Keratinocyte (primary cell): ENCODE results near the gene TOP2A. TPM values are rescaled to one million over a fixed set of nuclear protein-coding genes. Genes with fewer than 3 reads are reported as not detected.
A peak's percentile ranks its signal among the peaks of the same experiment; 100 is the strongest.

Experiments used
- DNase-seq: peaks from one replicate; pipeline ENCODE4 v3.0.0-alpha.2; 2011; ENCODE audit warnings: low read depth, missing footprints, low spot score
- FAIRE-seq: peaks from 2 replicates; lab custom pipeline; 2011; peaks lifted over from hg19 to GRCh38; lab: Jason Lieb, UNC
- H2AFZ ChIP-seq: 2 replicates; pipeline ENCODE4 v1.6.0; 2012; ENCODE audit warnings: low read length, control low read depth, inconsistent platforms; ENCODE audit not compliant: control insufficient read depth
- H3K27ac ChIP-seq: 2 replicates; pipeline ENCODE4 v1.5.1; 2011; ENCODE audit warnings: low read length; ENCODE audit not compliant: control insufficient read depth, insufficient read depth
- H3K27me3 ChIP-seq: 3 replicates; pipeline ENCODE4 v1.6.0; 2011; ENCODE audit warnings: low read length; ENCODE audit not compliant: control insufficient read depth, insufficient read depth; ENCODE audit errors: extremely low read depth
- H3K36me3 ChIP-seq, 2 experiments: 2 replicates in 1 of 2; 3 replicates in 1 of 2; pipeline ENCODE4 v1.5.1; 2011; ENCODE audit warnings: low read length in 2 of 2, mild to moderate bottlenecking in 1 of 2; ENCODE audit not compliant: control insufficient read depth in 2 of 2, insufficient read depth in 2 of 2; ENCODE audit errors: extremely low read depth in 1 of 2
- H3K4me1 ChIP-seq: 3 replicates; pipeline ENCODE4 v1.5.1; 2011; ENCODE audit warnings: low read length; ENCODE audit not compliant: control insufficient read depth, insufficient read depth; ENCODE audit errors: extremely low read depth
- H3K4me2 ChIP-seq: 3 replicates; pipeline ENCODE4 v1.6.0; 2011; ENCODE audit warnings: low read depth, low read length; ENCODE audit not compliant: control insufficient read depth, insufficient read depth; ENCODE audit errors: extremely low read depth
- H3K4me3 ChIP-seq, 3 experiments: fragments of 200-600 bp in 1 of 3; sonication (generic) in 1 of 3; 2 replicates in 2 of 3; 3 replicates in 1 of 3; pipeline ENCODE4 v1.5.1; 2011 to 2016; ENCODE audit warnings: low read length in 3 of 3, mild to moderate bottlenecking in 3 of 3, control low read depth in 2 of 3, inconsistent platforms in 1 of 3, low read depth in 1 of 3, mixed read lengths in 1 of 3, mixed run types in 1 of 3, moderate library complexity in 1 of 3; ENCODE audit not compliant: control insufficient read depth in 2 of 3, insufficient read depth in 2 of 3; ENCODE audit errors: extremely low read depth in 1 of 3
- H3K79me2 ChIP-seq: 2 replicates; pipeline ENCODE4 v1.6.0; 2012; ENCODE audit warnings: low read length; ENCODE audit not compliant: control insufficient read depth, insufficient read depth
- H3K9ac ChIP-seq: 3 replicates; pipeline ENCODE4 v1.6.0; 2011; ENCODE audit warnings: low read length; ENCODE audit not compliant: control insufficient read depth, insufficient read depth; ENCODE audit errors: extremely low read depth
- H3K9me1 ChIP-seq: 3 replicates; pipeline ENCODE4 v1.6.0; 2011; ENCODE audit warnings: low read length; ENCODE audit not compliant: control insufficient read depth, insufficient read depth; ENCODE audit errors: extremely low read depth
- H3K9me3 ChIP-seq: 2 replicates; pipeline ENCODE4 v1.5.1; 2012; ENCODE audit warnings: low read depth, low read length; ENCODE audit not compliant: control insufficient read depth
- H4K20me1 ChIP-seq: 3 replicates; pipeline ENCODE4 v1.6.0; 2011; ENCODE audit warnings: low read length; ENCODE audit not compliant: control insufficient read depth, insufficient read depth; ENCODE audit errors: extremely low read depth
- CTCF ChIP-seq, 3 experiments: IDR thresholded peaks in 1 of 3; conservative IDR thresholded peaks in 1 of 3; optimal IDR thresholded peaks in 1 of 3; 2 replicates in 2 of 3; 3 replicates in 1 of 3; pipeline versions ENCODE3 to v1.5.1; 2011; ENCODE audit warnings: low read length in 3 of 3, mild to moderate bottlenecking in 3 of 3, moderate library complexity in 2 of 3, control low read depth in 1 of 3, inconsistent platforms in 1 of 3; ENCODE audit not compliant: insufficient read depth in 2 of 3; ENCODE audit errors: extremely low read depth in 1 of 3
- EZH2 ChIP-seq: IDR thresholded peaks from one replicate; pipeline ENCODE4 v1.6.1; 2012; ENCODE audit warnings: inconsistent platforms, mild to moderate bottlenecking, low read length, moderate library complexity
- dilution Hi-C: fragments of 300-500 bp; cut with MboI; formaldehyde crosslinking; loops from one replicate; pipeline ENCODE4 v1.7.0; 2020; ENCODE audit warnings: low sequenced_read_pairs; ENCODE audit not compliant: extremely low pct_ligation_motif_present
- polyA plus RNA-seq, 5 experiments: library from polyadenylated mRNA; depleted of rRNA in 3 of 5; stranded (reverse) in 3 of 5; stranded (forward) in 1 of 5; unstranded in 1 of 5; fragments of >200 nt; gene quantifications; 1 replicate in 1 of 5; 2 replicates in 3 of 5; 3 replicates in 1 of 5; pipeline versions ENCODE4 v1.2.1 to v1.2.3, GENCODE V29; 2011 to 2012; ENCODE audit warnings: missing spikeins in 2 of 5, low read depth in 1 of 5, low replicate concordance in 1 of 5

The TOP2A gene
- polyA plus RNA-seq, 1 donor (not counting 4 experiments of a cell fraction or from before 2014, with no cell fraction given) = 45.0 TPM

GRCh38 chr17:40348562-40349476, 68.9 kb downstream of the TOP2A start:
- Histone ChIP-seq H3K27me3 (no peaks in the 10 kb centered on the region), H3K79me2 (peaks cover 30% of the 10 kb centered on the region), H3K4me3 (peak overlapping the region in 2 of 3 experiments; percentile 38 to 43), H3K4me2 (peak overlapping the region; percentile 91), H4K20me1 (no peaks in the 10 kb centered on the region), H3K36me3 (peaks cover 8 to 18% of the 10 kb centered on the region in 2 experiments), H3K9me3 (no peaks in the 10 kb centered on the region), H3K27ac (peak overlapping the region; percentile 90), H3K9me1 (peaks cover 2% of the 10 kb centered on the region), H3K4me1 (peaks cover 63% of the 10 kb centered on the region), H3K9ac (peak overlapping the region; percentile 70), H2AFZ (peak overlapping the region; percentile 3)
- dilution Hi-C loops = no loop called here
- FAIRE-seq = peak; percentile 68
- no peak for DNase-seq
- TF ChIP-seq EZH2 (no peak), CTCF (optimal IDR thresholded peaks at IDR 0.05 in 1 of 3, IDR thresholded peaks at IDR 0.05 in 1 of 3, conservative IDR thresholded peaks at IDR 0.05 in 1 of 3; ENCODE audit: extremely low read depth in 1 of 3, insufficient read depth in 2 of 3, low read length in 3 of 3) (no peak)

GRCh38 chr17:40348136-40348504, 69.6 kb downstream of the TOP2A start:
- Histone ChIP-seq H3K27ac (no peak overlapping the region), H3K79me2 (peaks cover 30% of the 10 kb centered on the region), H3K36me3 (peaks cover 8 to 16% of the 10 kb centered on the region in 2 experiments), H3K4me2 (no peak overlapping the region), H3K9me3 (no peaks in the 10 kb centered on the region), H3K9me1 (peaks cover 2% of the 10 kb centered on the region), H3K27me3 (no peaks in the 10 kb centered on the region), H4K20me1 (no peaks in the 10 kb centered on the region), H3K4me1 (peaks cover 66% of the 10 kb centered on the region), H2AFZ (no peak overlapping the region), H3K9ac (no peak overlapping the region), H3K4me3 (no peak overlapping the region)
- DNase-seq (no peak), FAIRE-seq (no peak)
- TF ChIP-seq CTCF (optimal IDR thresholded peaks at IDR 0.05 in 1 of 3, IDR thresholded peaks at IDR 0.05 in 1 of 3, conservative IDR thresholded peaks at IDR 0.05 in 1 of 3; ENCODE audit: extremely low read depth in 1 of 3, insufficient read depth in 2 of 3, low read length in 3 of 3) (no peak), EZH2 (no peak)
- dilution Hi-C loops = no loop called here
